ENCODE data around the gene KAT8. TPM values are rescaled to one million over a fixed set of nuclear protein-coding genes. Genes with fewer than 3 reads are reported as not detected.

Gene KAT8
- total and polyA plus RNA-seq, 9 of the 15 experiments (the other 6 are each of a cell fraction or from before 2014, with no cell fraction given) = 10.0 to 98.5 (median 76.4) TPM

DNA sequence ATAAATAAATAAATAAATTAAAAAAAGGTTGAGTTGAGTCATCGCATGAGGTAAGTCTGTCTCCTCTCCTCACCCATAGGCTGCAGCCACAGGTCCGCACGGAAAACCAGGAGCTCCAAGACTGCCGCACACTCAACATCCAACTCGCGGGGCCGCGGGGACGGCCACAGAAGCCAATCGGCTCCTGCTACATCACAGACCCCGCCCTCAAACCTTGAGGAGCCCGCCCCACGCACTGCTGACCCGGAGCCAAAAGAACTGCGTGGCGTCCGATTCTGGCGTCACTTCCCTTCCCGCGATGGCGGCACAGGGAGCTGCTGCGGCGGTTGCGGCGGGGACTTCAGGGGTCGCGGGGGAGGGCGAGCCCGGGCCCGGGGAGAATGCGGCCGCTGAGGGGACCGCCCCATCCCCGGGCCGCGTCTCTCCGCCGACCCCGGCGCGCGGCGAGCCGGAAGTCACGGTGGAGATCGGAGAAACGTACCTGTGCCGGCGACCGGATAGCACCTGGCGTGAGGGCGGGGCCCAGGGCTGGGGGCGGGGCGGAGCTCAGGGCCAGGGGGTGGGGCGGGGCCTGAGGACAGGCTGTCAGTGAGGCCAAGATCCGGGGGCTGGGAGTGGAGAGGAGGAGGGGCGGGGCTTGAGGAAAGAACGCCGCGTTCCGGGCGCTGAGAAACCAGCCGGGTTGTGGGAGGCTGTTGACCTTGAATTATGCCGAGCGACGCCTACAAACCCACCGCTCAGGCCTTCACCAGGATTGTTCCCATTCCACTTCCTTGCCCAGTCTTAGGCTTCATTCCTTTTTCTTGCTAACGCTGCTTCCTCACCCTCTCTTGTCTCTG, at the start of gene KAT8 (continued):
- TF ChIP-seq, protein P1, sequence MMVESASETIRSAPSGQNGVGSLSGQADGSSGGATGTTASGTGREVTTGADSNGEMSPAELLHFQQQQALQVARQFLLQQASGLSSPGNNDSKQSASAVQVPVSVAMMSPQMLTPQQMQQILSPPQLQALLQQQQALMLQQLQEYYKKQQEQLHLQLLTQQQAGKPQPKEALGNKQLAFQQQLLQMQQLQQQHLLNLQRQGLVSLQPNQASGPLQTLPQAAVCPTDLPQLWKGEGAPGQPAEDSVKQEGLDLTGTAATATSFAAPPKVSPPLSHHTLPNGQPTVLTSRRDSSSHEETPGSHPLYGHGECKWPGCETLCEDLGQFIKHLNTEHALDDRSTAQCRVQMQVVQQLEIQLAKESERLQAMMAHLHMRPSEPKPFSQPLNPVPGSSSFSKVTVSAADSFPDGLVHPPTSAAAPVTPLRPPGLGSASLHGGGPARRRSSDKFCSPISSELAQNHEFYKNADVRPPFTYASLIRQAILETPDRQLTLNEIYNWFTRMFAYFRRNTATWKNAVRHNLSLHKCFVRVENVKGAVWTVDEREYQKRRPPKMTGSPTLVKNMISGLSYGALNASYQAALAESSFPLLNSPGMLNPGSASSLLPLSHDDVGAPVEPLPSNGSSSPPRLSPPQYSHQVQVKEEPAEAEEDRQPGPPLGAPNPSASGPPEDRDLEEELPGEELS (CRISPR knock-in tag; IDR thresholded peaks at IDR 0.05; ENCODE audit: borderline replicate concordance) = no peak
- TF ChIP-seq MXI1 (IDR thresholded peaks at IDR 0.05; ENCODE audit: low read depth, low read length) (no peak), ZNF707 (CRISPR knock-in tag; conservative IDR thresholded peaks at IDR 0.05) (no peak), ZNF140 (CRISPR knock-in tag; IDR thresholded peaks at IDR 0.05) (no peak), NR2C2 (CRISPR knock-in tag; IDR thresholded peaks at IDR 0.05) (peak; percentile 99), NR2C2 (tag; IDR thresholded peaks at IDR 0.05) (peak; percentile 99), ZNF764 (CRISPR knock-in tag; IDR thresholded peaks at IDR 0.05; ENCODE audit: low read depth) (no peak), C11orf30 (IDR thresholded peaks at IDR 0.05; ENCODE audit: low read depth) (peak; percentile 100), FOXK2 (conservative IDR thresholded peaks at IDR 0.05 in 1 of 2, IDR thresholded peaks at IDR 0.05 in 1 of 2; ENCODE audit: low read depth in 2 of 2) (peak in 1 of 2 experiments; percentile 51; a peak in 1 of 4 replicates), TBL1XR1 (IDR thresholded peaks at IDR 0.05; ENCODE audit: low read length in 2 of 2) (peak; percentile 25 to 49; a peak in 2 of 4 replicates), NEUROD1 (IDR thresholded peaks at IDR 0.05; ENCODE audit: borderline replicate concordance, low read depth, low read length, partially characterized antibody) (no peak), LCOR (CRISPR knock-in tag; IDR thresholded peaks at IDR 0.05) (no peak), ZNF408 (CRISPR knock-in tag; IDR thresholded peaks at IDR 0.05; ENCODE audit: low read depth) (no peak), ASH1L (IDR thresholded peaks at IDR 0.05; ENCODE audit: borderline replicate concordance, low read depth, partially characterized antibody) (no peak), ETV1 (tag; conservative IDR thresholded peaks at IDR 0.05; ENCODE audit: low read depth) (no peak), CBFB (CRISPR knock-in tag; IDR thresholded peaks at IDR 0.05) (no peak), KLF13 (tag; IDR thresholded peaks at IDR 0.05; ENCODE audit: borderline replicate concordance, low read depth) (no peak)
- TF ChIP-seq, protein P2, sequence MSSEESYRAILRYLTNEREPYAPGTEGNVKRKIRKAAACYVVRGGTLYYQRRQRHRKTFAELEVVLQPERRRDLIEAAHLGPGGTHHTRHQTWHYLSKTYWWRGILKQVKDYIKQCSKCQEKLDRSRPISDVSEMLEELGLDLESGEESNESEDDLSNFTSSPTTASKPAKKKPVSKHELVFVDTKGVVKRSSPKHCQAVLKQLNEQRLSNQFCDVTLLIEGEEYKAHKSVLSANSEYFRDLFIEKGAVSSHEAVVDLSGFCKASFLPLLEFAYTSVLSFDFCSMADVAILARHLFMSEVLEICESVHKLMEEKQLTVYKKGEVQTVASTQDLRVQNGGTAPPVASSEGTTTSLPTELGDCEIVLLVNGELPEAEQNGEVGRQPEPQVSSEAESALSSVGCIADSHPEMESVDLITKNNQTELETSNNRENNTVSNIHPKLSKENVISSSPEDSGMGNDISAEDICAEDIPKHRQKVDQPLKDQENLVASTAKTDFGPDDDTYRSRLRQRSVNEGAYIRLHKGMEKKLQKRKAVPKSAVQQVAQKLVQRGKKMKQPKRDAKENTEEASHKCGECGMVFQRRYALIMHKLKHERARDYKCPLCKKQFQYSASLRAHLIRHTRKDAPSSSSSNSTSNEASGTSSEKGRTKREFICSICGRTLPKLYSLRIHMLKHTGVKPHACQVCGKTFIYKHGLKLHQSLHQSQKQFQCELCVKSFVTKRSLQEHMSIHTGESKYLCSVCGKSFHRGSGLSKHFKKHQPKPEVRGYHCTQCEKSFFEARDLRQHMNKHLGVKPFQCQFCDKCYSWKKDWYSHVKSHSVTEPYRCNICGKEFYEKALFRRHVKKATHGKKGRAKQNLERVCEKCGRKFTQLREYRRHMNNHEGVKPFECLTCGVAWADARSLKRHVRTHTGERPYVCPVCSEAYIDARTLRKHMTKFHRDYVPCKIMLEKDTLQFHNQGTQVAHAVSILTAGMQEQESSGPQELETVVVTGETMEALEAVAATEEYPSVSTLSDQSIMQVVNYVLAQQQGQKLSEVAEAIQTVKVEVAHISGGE (CRISPR knock-in tag; IDR thresholded peaks at IDR 0.05) = peak in 1 of 3 experiments; percentile 86; a peak in 2 of 6 replicates
- TF ChIP-seq, protein P3, sequence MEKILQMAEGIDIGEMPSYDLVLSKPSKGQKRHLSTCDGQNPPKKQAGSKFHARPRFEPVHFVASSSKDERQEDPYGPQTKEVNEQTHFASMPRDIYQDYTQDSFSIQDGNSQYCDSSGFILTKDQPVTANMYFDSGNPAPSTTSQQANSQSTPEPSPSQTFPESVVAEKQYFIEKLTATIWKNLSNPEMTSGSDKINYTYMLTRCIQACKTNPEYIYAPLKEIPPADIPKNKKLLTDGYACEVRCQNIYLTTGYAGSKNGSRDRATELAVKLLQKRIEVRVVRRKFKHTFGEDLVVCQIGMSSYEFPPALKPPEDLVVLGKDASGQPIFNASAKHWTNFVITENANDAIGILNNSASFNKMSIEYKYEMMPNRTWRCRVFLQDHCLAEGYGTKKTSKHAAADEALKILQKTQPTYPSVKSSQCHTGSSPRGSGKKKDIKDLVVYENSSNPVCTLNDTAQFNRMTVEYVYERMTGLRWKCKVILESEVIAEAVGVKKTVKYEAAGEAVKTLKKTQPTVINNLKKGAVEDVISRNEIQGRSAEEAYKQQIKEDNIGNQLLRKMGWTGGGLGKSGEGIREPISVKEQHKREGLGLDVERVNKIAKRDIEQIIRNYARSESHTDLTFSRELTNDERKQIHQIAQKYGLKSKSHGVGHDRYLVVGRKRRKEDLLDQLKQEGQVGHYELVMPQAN (IDR thresholded peaks at IDR 0.05; ENCODE audit: borderline replicate concordance) = no peak
